HG03571 (cell line): ENCODE data around the gene SENP7.
"Not testable (repeated sequence)": the region's sequence is repeated elsewhere in the genome, so short reads cannot be mapped to it uniquely, and the experiment has no call there.

Experiments used
- ATAC-seq: cut with Tn5 transposase; IDR thresholded peaks from one replicate; pipeline ENCODE4 v1.9.1; 2021; ENCODE audit not compliant: unreplicated experiment

SENP7 gene

GRCh38 chr3:101362406-101362805 is 150.6 kb downstream of the SENP7 start:
- no peak for ATAC-seq

GRCh38 chr3:101351829-101352228 is 161.2 kb downstream of the SENP7 start:
- ATAC-seq, result no peak

GRCh38 chr3:101340591-101340990 is 172.4 kb downstream of the SENP7 start:
- ATAC-seq, result no peak

GRCh38 chr3:101333883-101334282 is 179.1 kb downstream of the SENP7 start:
- ATAC-seq, result no peak

GRCh38 chr3:101329016-101329673 is 183.9 kb downstream of the SENP7 start:
- ATAC-seq, result no peak

- no peak for ATAC-seq
Observed at GRCh38 chr3:101325393-101326134, 187.4 kb downstream of the SENP7 start.

GRCh38 chr3:101320475-101320874 is 192.5 kb downstream of the SENP7 start, which contains the start of gene IMPG2:
TSS of gene IMPG2 (minus strand) at chr3:101320575. CDS start at chr3:101320372, 203 bp downstream.
- ATAC-seq, result no peak

GRCh38 chr3:101319531-101319930 is 193.5 kb downstream of the SENP7 start:
- ATAC-seq, result no peak

GRCh38 chr3:101312545-101312944 is 200.5 kb downstream of the SENP7 start:
- ATAC-seq, result no peak

- no peak for ATAC-seq
Observed at GRCh38 chr3:101311676-101312075, 201.3 kb downstream of the SENP7 start.

- no peak for ATAC-seq
Observed at GRCh38 chr3:101310978-101311375, 202.0 kb downstream of the SENP7 start.

GRCh38 chr3:101308147-101308772 is 204.8 kb downstream of the SENP7 start:
- ATAC-seq, result not testable (repeated sequence)

GRCh38 chr3:101303836-101304235 is 209.2 kb downstream of the SENP7 start:
- no peak for ATAC-seq

- ATAC-seq, result no peak
Observed at GRCh38 chr3:101303089-101303731, 209.8 kb downstream of the SENP7 start.

GRCh38 chr3:101300073-101300472 is 212.9 kb downstream of the SENP7 start:
- ATAC-seq, result no peak

GRCh38 chr3:101292027-101292426 is 221.0 kb downstream of the SENP7 start:
- ATAC-seq, result no peak

- ATAC-seq, result no peak
Observed at GRCh38 chr3:101288294-101288693, 224.7 kb downstream of the SENP7 start.

- no peak for ATAC-seq
Observed at GRCh38 chr3:101284757-101285156, 228.3 kb downstream of the SENP7 start.

- ATAC-seq, result no peak
Observed at GRCh38 chr3:101281521-101282030, 231.4 kb downstream of the SENP7 start.

GRCh38 chr3:101279765-101280385 is 233.1 kb downstream of the SENP7 start:
- ATAC-seq, result no peak

GRCh38 chr3:101279162-101279561 is 233.8 kb downstream of the SENP7 start:
- ATAC-seq, result no peak
